ENCODE measurements around the gene FBXW4.
"Not testable (repeated sequence)": the region's sequence is repeated elsewhere in the genome, so short reads cannot be mapped to it uniquely, and the experiment has no call there.

FBXW4 gene

GRCh38 chr10:101656890-101657289 is 38.1 kb downstream of the FBXW4 start:
- no peak for DNase-seq (ENCODE audit: low read depth in 2 of 2)

GRCh38 chr10:101655570-101655969 is 39.4 kb downstream of the FBXW4 start:
- no peak for DNase-seq (ENCODE audit: low read depth in 2 of 2)

- DNase-seq (ENCODE audit: low read depth in 2 of 2), result no peak
Measured at GRCh38 chr10:101653536-101653935, 41.4 kb downstream of the FBXW4 start.

GRCh38 chr10:101651336-101651735 is 43.6 kb downstream of the FBXW4 start:
- no peak for DNase-seq (ENCODE audit: low read depth in 2 of 2)

- no peak for DNase-seq (ENCODE audit: low read depth in 2 of 2)
Measured at GRCh38 chr10:101650863-101651262, 44.1 kb downstream of the FBXW4 start.

GRCh38 chr10:101649525-101650085 is 45.4 kb downstream of the FBXW4 start:
- DNase-seq (ENCODE audit: low read depth in 2 of 2), result no peak

GRCh38 chr10:101647255-101647654 is 47.7 kb downstream of the FBXW4 start:
- no peak for DNase-seq (ENCODE audit: low read depth in 2 of 2)

GRCh38 chr10:101646364-101646763 is 48.6 kb downstream of the FBXW4 start:
- DNase-seq (ENCODE audit: low read depth in 2 of 2), result no peak

GRCh38 chr10:101645659-101646058 is 49.3 kb downstream of the FBXW4 start:
- no peak for DNase-seq (ENCODE audit: low read depth in 2 of 2)

- DNase-seq (ENCODE audit: low read depth in 2 of 2), result no peak
Measured at GRCh38 chr10:101644002-101644401, 51.0 kb downstream of the FBXW4 start.

GRCh38 chr10:101643546-101643945 is 51.4 kb downstream of the FBXW4 start:
- no peak for DNase-seq (ENCODE audit: low read depth in 2 of 2)

- DNase-seq (ENCODE audit: low read depth in 2 of 2), result no peak
Measured at GRCh38 chr10:101639141-101639900, 55.6 kb downstream of the FBXW4 start.

- not testable (repeated sequence) for DNase-seq (ENCODE audit: low read depth in 2 of 2)
Measured at GRCh38 chr10:101633510-101633909, 61.5 kb downstream of the FBXW4 start.

GRCh38 chr10:101631821-101632475 is 63.0 kb downstream of the FBXW4 start:
- no peak for DNase-seq (ENCODE audit: low read depth in 2 of 2)

GRCh38 chr10:101630633-101630920 is 64.4 kb downstream of the FBXW4 start:
- DNase-seq (ENCODE audit: low read depth in 2 of 2), result no peak

- no peak for DNase-seq (ENCODE audit: low read depth in 2 of 2)
Measured at GRCh38 chr10:101629837-101630632, 64.9 kb downstream of the FBXW4 start.

GRCh38 chr10:101625821-101626412 is 69.1 kb downstream of the FBXW4 start:
- no peak for DNase-seq (ENCODE audit: low read depth in 2 of 2)

GRCh38 chr10:101624526-101625102 is 70.4 kb downstream of the FBXW4 start:
- DNase-seq (ENCODE audit: low read depth in 2 of 2), result no peak

GRCh38 chr10:101623528-101623927 is 71.4 kb downstream of the FBXW4 start:
- DNase-seq (ENCODE audit: low read depth in 2 of 2), result no peak

- DNase-seq (ENCODE audit: low read depth in 2 of 2), result no peak
Measured at GRCh38 chr10:101619983-101620382, 75.0 kb downstream of the FBXW4 start.

GRCh38 chr10:101618871-101619270 is 76.1 kb downstream of the FBXW4 start:
- DNase-seq (ENCODE audit: low read depth in 2 of 2), result no peak

All from stimulated activated CD4-positive, alpha-beta T cell treated with anti-CD3 and anti-CD28 coated beads, Interleukin-15, amount 100 ng/mL, for 48 hours (primary cell).